ENCODE data around the gene TRMT44. TPM values are rescaled to one million over a fixed set of nuclear protein-coding genes. Genes with fewer than 3 reads are reported as not detected.

The TRMT44 gene
- total RNA-seq, 2 donors from 2014 or later: 10.5 to 11.4 TPM

GRCh38 chr4:8508266-8508665 lies 67.7 kb downstream of the TRMT44 start:
- Histone ChIP-seq H3K4me1 (peaks cover 0 to 42% of the 10 kb centered on the region in 2 donors), H3K36me3 (no peaks in the 10 kb centered on the region), H3K9me3 (no peaks in the 10 kb centered on the region), H3K27me3 (no peaks in the 10 kb centered on the region), H3K27ac (no peak overlapping the region), H3K4me3 (no peak overlapping the region)
- TF ChIP-seq CTCF (IDR thresholded peaks at IDR 0.05): no peak
- no peak for DNase-seq (ENCODE audit: low spot score)

- H3K4me1 ChIP-seq: peaks cover 0 to 37% of the 10 kb centered on the region in 2 donors
- H3K4me3 ChIP-seq: no peak overlapping the region
- no peak for DNase-seq (ENCODE audit: low spot score)
- H3K27ac ChIP-seq: no peak overlapping the region
- no peaks in the 10 kb centered on the region for H3K27me3 ChIP-seq
- no peaks in the 10 kb centered on the region for H3K36me3 ChIP-seq
- H3K9me3 ChIP-seq: no peaks in the 10 kb centered on the region
- TF ChIP-seq CTCF (IDR thresholded peaks at IDR 0.05): no peak
These were observed 68.2 kb downstream of the TRMT44 start for GRCh38 chr4:8508740-8509139.

GRCh38 chr4:8509311-8509950 lies 68.9 kb downstream of the TRMT44 start:
- Histone ChIP-seq H3K4me3 (no peak overlapping the region), H3K4me1 (peaks cover 0 to 30% of the 10 kb centered on the region in 2 donors), H3K9me3 (no peaks in the 10 kb centered on the region), H3K36me3 (no peaks in the 10 kb centered on the region), H3K27ac (no peak overlapping the region), H3K27me3 (no peaks in the 10 kb centered on the region)
- no peak for DNase-seq (ENCODE audit: low spot score)
- no peak for TF ChIP-seq CTCF (IDR thresholded peaks at IDR 0.05)

GRCh38 chr4:8510191-8510590 lies 69.6 kb downstream of the TRMT44 start:
- no peaks in the 10 kb centered on the region for H3K27me3 ChIP-seq
- H3K9me3 ChIP-seq: no peaks in the 10 kb centered on the region
- no peak for TF ChIP-seq CTCF (IDR thresholded peaks at IDR 0.05)
- H3K4me3 ChIP-seq: no peak overlapping the region
- DNase-seq (ENCODE audit: low spot score): no peak
- peaks cover 0 to 22% of the 10 kb centered on the region in 2 donors for H3K4me1 ChIP-seq
- no peaks in the 10 kb centered on the region for H3K36me3 ChIP-seq
- no peak overlapping the region for H3K27ac ChIP-seq

- DNase-seq (ENCODE audit: low spot score): no peak
- no peak for TF ChIP-seq CTCF (IDR thresholded peaks at IDR 0.05)
- no peak overlapping the region for H3K4me3 ChIP-seq
These were observed 70.2 kb downstream of the TRMT44 start for GRCh38 chr4:8510611-8511285.

More at GRCh38 chr4:8510611-8511285, 70.2 kb downstream of the TRMT44 start:
- Histone ChIP-seq H3K27me3 (no peaks in the 10 kb centered on the region), H3K9me3 (no peaks in the 10 kb centered on the region), H3K27ac (no peak overlapping the region), H3K4me1 (peaks cover 0 to 21% of the 10 kb centered on the region in 2 donors), H3K36me3 (no peaks in the 10 kb centered on the region)

Data from right atrium auricular region (tissue), 2 donors.